Stimulated activated CD8-positive, alpha-beta memory T cell treated with anti-CD3 and anti-CD28 coated beads, Interleukin-7, amount 100 ng/mL, for 24 hours (primary cell): ENCODE data around the gene PRR13.
A peak's percentile ranks its signal among the peaks of the same experiment; 100 is the strongest.
"Not testable (repeated sequence)": the region's sequence is repeated elsewhere in the genome, so short reads cannot be mapped to it uniquely, and the experiment has no call there.

Experiments used
- DNase-seq: peaks from one replicate; pipeline ENCODE4 v3.0.0-alpha.2; 2020; ENCODE audit warnings: low read depth

Gene PRR13

DNA sequence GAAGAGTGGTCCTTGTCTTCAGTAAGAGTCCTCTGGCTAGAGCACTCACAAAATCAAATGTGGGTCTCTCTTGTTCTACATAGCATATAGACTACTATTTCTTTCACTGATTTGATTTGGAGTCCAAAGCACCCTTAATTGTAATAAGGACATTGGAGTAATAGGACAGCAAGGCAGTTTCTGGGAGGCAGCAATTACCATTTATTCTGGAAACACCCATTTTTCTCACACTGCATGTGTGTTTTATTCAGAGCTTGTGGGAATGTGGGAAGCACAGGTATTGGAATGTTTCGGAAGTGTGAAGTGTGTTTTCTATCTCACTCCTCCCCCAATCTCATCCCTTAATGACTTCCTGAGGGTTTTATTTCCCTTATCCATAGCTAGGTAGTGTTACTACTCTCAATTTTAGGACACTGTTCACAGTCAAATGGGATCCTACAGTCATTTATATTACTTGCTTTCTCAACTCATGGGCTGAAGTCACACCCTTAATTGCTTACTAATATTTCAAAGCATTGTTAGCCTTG lies 30.6 kb downstream of the PRR13 start:
- no peak for DNase-seq

DNA sequence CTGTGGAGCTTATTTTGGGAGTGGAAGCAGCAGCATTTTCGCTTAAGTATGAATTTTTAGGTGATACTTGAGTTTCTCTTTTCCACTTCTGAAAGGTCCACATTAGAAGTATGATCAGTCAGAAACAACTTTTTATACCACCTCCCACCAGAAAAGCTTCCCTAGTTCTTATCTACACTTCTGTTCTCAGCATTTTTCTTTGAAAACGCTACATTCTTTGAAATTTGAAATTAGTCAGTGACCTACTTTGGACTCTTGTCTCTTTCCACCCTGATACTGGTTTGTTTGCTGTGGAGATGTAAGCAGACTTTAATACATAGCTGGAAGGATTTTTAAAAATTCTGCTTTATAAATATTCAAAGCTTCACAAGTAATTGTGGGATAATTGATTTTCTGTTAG lies 32.5 kb downstream of the PRR13 start:
- no peak for DNase-seq

DNA sequence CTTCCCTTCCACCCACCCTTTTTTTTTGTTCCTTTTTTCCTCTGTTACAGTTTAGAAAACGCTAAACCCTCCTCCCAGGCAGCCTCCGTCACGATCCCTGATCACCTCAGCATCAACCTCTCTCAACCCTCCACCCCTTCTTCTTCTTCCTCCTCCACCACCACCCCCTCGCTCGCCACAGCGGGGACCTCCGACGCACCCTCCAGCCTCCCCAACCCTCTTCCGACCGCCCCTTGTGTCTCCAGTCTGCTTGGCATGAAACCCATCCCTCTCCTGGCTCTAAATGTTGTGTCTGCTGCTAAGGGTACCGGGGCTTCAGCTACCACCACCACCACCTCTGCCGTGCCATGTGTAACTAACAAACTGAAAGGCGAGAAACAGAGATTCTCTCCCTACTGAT lies 33.3 kb downstream of the PRR13 start:
- no peak for DNase-seq

DNA sequence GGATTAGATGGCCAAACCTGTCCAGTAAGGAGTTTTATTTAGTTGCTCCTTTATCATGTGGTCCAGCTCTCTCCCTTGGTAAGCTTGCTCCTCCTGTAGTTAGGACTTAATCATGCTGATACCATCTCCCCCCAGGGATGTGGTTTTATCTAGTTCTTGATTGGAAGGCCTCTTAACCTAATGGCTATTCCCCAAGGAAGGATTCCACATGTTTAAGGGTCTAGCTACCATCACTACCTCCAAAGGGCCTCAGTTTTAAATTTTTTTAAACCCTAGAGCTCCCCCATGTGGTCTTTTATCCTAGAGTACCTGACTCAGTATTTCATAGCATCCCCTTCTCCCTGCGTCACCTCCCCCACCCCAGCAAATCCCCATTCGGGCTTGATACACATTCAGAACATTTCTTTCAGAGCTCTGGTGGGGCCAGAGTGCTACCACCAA lies 35.3 kb downstream of the PRR13 start:
- no peak for DNase-seq

DNA sequence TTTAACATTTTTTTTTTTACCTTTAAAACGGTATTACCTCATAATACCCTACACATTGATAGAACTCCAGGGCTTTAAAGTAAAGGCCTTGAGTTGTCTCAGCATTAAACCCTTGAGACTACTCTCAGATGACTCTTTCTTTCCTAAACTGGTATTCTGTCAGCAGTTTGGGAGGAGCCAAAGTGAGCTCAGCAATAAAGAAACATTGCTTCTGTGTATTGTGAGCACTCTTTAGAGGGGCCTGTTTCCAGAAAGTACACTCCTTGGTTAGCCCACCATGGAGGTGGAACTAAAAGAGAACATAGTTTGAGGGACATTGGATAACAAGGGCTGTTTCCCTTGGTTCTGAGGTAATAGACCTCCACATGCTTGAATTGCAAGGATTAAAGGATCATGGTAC lies 37.3 kb downstream of the PRR13 start:
- DNase-seq: no peak

DNA sequence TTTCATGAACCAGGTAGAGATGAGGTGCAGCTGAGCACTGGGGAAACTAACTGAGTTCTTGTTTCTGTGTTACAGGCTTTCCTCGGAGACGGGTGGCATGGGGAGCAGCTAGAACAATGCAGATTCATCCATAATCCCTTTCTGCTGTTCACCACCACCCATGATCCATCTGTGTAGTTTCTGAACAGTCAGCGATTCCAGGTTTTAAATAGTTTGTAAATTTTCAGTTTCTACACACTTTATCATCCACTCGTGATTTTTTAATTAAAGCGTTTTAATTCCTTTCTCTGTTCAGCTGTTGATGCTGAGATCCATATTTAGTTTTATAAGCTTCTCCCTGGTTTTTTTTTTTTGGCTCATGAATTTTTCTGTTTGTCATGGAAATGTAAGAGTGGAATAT lies 37.8 kb downstream of the PRR13 start:
- DNase-seq: no peak

DNA sequence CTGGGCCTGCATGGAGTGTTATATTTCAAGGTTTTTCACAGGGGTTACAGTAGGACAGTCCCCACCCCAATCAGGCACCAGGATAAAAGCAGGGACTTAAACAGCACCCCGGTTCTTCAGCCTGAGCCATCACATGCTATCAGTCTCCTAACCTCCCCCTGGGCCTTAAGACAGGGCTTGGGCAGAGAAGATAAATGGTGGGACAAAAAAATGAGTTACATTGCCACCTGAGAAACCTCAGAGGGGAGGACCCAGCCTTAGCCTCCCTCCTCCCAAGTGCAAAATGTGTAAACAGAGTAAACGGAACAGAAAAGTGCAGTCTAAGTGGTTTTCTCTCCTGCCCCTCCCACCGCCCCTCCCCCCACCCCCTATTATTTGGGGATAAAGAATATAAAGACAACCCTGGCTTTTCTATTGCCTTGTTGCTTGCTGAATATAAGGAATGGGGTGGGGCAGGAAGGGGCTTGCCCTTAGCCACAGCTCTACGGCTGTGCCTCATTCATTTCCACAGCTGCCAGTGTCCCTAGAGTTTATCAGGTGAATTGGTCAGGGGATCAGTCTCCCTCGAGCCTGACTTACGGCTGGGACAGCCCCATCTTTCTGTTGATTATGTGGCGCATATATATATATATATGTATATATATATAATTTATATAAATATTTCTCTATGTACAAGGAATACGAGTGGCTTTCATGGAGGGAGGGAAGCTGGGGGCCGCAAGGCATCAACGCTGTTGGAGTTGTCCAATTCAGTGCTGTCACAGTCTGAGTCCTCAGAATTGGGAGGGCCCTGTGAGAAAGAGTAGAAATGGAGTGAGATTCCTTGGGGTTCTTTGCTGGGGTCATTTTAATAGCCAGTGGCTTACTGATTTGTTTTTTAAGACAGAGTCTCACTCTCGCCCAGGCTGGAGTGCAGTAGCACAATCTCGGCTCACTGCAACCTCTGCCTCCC lies 39.2 kb downstream of the PRR13 start:
- DNase-seq: no peak

DNA sequence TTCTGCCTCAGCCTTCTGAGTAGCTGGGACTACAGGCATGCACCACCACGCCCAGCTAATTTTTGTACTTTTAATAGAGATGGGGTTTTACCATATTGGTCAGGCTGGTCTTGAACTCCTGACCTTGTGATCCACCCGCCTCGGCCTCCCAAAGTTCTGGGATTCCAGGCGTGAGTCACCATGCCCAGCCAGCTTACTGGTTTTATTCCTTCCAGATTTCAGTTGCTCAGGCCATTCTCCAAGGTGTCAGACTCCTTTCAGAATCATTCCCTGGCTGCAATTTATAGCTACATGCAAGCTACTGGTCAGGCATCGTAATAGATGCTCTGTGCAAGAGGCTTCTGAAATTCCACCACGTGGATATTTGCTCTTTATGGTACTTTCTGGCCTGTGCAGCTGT lies 39.9 kb downstream of the PRR13 start:
- DNase-seq: not testable (repeated sequence)

DNA sequence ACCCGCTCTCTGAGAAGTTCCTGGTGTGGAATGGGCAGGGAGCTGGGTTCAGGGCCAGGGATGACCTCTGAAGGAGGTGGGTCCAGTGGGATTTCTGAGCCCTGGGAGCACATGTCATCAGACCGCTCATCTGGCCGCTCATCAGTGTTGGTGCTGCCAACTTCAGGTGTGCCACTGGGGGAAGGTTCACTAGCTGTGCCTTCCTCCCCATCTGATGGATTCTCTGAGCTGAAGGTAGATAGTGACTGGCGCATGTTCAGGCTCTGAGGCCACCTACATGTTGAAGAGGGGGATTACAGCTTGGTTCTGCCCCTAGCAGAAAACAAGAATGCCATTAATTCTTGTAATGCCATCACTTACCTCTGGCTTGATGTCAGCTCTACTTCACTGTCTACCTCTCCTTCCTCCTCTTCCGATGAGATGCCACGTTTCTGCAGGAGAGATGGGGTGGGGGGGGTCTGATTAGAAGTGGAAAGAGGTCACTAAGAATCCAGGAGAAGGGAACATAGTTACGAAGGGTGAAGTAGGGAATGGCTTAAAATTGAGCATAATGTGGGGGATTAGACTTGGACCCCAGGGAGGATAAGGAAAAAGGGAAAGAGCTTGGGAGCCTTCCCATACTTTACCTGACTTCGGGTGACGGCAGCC lies 40.5 kb downstream of the PRR13 start:
- no peak for DNase-seq

DNA sequence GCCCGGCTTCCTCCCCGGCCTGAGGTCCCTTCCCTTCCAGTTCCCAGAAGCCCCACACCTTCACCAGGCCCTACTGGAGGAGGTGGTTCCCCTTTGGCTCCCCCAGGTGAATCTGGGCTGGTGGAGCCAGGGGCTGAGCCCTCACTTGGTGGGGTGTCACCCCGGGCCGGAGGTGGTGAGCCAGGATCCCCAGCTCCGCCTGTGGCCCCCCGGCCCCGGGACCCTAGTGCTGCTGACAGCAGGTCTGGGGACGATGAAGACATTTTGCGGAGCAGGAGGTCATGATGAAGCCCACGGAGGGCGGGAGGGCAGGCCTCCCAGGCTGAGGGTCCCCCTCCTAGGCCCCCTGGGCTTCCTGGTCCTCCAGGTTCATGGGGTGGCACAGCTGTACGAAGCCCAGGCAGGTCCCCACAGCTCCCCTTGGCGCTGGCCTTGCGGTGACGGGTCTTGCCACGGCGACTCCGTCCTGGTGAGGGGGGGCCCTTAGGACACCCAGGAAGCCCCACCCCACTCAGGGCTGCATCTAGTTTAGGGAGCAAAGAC lies 41.2 kb downstream of the PRR13 start:
- no peak for DNase-seq

DNA sequence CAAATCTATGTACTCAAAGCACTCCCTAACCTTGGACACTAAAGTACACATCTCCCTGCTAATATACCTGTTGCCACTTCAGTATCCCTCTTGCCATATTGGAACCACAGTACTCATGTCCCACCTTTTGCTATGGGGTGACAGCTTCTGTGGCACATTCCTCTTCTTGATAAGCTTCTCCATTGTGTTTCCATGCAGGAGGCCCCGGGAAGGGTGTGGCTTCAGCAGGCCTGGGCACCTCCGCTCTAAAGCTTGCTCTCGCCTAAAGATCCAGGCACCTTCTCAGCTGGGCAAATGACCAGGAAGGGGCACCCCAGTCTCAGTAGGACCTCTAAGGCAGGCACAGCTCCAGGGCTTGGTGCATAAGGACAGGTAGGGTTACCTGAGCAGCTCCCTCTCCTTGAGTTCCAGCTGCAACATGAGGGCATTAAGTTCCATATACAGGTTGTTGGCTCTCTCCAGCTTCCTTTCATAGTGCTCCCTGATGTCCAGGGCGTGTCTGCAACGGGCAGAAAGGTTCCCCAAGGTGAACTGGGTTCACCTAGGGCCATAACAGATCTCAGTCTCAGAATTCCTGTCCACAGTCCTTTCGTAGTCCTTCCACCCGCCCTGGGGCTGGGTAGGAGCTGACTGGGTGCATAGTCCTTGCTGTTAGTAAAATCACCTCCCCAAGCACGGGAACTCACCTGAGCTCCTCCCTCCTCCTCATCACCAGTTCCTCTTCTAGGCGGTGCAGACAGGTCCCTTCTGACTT lies 41.9 kb downstream of the PRR13 start:
- no peak for DNase-seq

DNA sequence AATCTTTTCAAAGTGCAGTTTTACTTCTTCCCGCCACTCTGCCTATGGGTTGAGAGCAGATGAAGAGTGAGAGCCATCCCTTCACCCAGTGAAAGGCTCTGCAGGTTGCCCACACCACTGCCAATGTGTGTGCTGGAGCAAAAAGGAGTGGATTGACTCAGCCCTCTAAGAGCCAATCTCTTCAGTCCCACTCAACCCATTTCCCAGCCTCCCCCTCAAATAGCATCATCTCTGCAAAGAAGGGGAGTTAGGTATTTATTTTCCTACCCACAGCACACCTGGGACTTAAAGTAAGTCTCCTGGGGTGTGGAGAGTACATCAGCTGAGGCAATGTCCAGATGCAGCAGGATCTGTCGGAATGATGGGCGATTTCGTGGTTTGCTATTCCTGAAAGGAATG lies 42.4 kb downstream of the PRR13 start:
- DNase-seq: no peak

DNA sequence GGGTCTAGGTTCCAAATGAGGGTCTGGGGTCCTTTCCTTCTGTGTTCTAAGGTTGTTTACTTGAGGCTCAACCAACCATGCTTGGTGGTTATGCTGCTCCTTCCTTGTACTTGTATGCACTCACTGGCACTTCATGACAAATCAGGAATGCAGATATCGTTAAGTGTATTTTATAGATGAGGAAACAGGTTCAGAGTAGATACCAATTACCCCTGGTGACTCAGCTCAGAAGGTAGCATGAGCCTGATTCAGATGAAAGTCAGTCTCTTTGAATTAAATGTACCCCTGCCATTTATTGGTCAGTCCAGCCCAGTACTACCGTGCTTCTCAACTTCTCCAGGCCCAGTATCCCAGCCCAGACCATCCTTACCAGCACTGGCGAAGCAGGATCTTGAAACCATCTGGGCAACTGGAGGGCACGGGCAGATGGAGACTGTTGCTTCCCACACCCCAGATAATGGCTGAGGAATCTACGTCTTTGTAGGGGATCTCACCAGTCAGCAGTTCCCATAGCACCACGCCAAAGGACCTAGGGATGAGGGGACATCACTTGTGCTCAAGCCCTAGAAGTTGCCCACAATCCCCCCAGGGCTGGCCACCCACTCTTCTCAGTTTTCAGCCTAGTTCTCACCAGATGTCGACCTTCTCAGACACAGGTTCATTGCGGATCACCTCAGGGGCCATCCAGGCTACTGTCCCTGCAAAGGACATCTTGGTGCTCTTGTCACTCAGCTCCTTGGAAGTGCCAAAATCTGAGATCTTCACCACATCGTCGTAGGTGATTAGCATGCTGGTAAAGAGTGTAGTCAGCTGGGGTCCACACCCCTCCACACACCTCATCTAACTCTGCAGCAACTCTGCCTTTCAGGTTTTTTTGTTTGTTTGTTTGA lies 43.4 kb downstream of the PRR13 start:
- no peak for DNase-seq

DNA sequence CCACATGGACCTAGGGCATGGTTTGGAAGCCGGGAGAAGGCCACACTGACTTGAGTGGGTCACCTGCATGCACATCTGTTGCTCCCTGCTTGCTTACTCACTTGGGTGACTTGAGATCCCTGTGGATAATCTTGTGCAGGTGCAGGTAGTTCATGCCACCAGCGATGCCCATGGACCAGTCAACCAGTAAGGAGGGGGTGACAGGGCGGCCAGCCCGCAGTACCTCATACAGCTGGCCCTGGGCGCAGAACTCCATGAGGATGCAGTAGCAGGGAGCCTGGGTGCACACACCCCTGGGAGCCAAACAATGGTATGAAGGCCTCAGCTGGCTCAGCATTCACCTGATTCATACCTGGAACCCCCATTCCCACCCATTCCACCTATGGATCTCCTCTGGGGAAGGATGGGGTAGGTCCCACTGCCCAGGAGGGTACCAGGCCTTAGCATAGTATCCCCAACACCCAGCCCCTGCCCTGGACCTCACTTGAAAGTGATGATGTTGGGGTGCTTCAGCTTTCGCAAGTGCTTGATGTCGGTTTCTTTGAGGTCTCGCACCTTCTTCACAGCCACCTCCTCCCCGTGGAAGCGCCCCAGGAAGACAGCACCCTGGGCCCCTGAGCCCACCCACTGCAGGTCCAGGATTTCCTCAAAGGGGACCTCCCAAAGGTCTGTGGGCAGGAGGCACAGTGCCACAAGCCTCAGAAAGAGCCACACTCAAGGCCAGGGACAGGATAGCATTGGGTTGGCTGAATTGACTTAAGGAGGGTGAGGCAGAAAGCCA lies 44.6 kb downstream of the PRR13 start:
- no peak for DNase-seq

DNA sequence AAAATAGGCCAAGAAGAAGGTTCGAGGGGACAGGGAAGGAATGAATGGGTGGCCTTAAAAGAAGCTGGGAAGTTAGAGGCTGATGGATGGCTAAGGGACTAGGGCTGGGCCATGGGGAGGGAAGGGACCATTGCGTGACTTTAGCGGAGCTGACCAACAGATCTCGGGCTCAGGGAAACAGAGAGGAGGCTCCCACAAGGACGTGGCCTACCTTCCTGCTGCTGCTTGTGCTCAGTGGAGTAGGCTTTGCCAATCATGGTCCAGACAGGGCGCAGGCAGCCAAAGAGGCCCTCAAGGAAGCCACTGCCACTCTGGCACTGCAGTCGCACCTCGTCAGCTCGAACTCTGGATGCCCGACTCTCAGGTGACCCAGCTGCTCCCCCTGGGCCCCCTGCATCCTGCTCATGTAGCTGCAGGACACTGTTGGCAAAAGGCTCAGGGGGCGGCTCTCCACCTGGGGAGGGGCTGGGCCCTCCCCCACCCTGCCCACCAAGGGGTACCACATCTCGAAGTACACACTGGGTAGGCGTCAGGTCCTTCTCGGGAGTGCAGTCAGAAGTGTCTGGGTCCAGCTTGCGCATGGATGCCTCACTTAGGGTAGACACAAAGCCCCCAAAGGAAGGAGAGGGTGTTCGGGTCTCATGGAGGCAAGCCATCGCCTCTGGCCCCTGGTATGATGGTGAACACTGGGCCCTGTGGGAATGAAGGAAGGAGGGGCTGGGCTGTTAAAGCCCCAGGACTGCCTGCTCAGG lies 45.4 kb downstream of the PRR13 start:
- DNase-seq: no peak

DNA sequence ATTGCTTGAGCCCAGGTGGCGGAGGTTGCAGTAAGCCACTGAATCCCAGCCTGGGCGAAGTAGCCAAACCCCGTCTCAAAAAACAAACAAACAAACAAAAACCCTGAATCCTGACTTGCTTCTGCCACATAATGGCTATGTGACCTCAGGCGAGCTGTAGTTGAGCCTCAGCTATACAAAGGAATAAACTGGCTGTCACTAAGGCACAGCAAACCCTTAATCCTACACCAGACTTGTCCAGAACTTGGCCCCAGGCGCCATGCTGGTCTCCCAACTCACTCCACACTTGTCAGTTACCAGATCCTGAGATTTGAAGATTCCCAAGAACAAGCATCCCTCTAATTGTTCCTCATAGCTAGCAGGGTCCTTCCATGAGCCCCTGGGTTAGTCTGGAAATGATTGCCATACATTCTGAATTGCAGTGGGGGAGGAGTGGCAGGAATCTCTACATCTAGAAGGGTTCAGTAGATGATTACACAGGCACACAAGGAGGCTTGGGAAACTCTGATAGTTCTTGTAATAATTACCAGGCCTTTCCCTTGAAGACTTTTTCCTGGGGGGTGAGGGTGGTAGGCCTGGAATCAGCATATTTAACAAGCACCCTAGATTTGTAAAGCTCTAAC lies 47.8 kb downstream of the PRR13 start:
- DNase-seq: no peak

DNA sequence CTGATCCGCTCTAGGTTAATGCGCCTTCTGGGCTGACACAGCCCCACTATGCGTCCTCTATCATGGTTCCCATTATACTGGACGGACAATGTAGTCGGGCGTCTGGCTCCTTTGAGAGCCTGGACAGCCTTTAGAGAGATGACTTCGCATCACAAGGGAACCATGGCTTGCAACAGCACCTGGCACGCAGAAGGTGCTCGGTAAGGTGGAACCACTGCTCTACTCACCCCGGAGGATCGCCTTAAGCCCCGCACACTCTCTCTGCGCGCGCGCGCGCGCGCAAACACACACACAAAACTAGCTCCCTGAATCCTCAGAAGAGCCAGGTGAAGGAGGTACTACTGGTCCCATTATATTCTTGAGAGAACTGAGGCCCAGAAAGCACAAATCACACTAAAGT lies 50.7 kb downstream of the PRR13 start:
- no peak for DNase-seq

DNA sequence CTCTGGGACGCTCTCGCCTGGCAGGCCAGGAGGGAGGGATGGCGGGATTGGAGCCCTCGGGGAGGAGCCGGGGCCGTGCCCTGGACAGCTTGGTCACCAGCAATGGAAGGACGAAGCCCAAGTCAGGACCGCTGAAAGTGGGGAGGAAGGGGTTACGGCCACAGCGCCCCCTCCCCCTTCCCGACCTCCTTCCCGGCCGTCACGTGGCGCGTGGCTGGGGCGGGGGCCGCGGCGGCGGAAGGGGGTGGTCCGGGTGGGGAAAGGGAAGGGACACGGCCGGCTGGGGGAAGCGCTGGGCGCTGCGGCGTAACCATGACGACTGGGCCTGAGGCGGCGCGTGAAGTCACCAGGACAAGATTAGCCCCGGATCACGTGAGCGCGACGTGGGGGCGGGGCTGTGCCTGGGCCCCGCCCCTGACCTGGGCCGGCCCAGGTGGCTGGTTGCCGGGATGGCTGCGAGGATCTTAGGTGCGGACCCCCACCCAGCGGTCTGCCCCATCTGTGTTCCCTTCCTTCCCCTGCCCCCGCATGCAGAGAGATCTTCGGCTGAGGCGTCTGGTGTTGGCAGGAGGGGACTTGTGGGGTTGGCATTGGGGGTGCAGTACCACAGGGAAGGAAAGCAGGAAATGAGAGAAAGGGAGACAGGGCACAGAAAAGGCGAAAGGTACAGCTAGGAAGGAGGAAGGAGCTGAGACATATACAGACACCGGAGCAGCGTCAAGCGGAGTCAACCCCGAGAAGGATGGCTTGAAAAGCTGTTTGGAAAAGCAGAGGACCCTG lies 51.5 kb downstream of the PRR13 start:
- peak; percentile 72 for DNase-seq
